HepG2 (cell line): ENCODE measurements around the gene GTF3C5. TPM values are rescaled to one million over a fixed set of nuclear protein-coding genes. Genes with fewer than 3 reads are reported as not detected.

Experiments
- EEA1 ChIP-seq: sonication (generic); formaldehyde crosslinking; IDR thresholded peaks from 2 replicates; pipeline ENCODE4 v1.5.1; 2020; ENCODE audit warnings: mild to moderate bottlenecking, missing genetic modification reagents, borderline replicate concordance
- HNRNPL ChIP-seq: fragments of 200-400 bp; formaldehyde crosslinking; IDR thresholded peaks from 2 replicates; pipeline ENCODE4 v1.6.1; 2017; ENCODE audit warnings: mild to moderate bottlenecking, low read depth, low read length
- RCOR2 ChIP-seq: IDR thresholded peaks from 2 replicates; pipeline ENCODE4 v1.6.1; 2016; ENCODE audit warnings: missing biosample characterization, missing genetic modification reagents
- REL ChIP-seq: sonication (generic); formaldehyde crosslinking; conservative IDR thresholded peaks from 2 replicates; pipeline ENCODE4 v1.8.0; 2022; ENCODE audit warnings: mild to moderate bottlenecking, missing genetic modification reagents, moderate library complexity
- THAP9 ChIP-seq: sonication (generic); formaldehyde crosslinking; IDR thresholded peaks from 2 replicates; pipeline ENCODE4; 2020; ENCODE audit warnings: missing genetic modification reagents, mild to moderate bottlenecking, borderline replicate concordance
- ZHX1 ChIP-seq: sonication (generic); formaldehyde crosslinking; IDR thresholded peaks from 2 replicates; pipeline ENCODE4 v1.8.1; 2022; ENCODE audit warnings: low read depth, mild to moderate bottlenecking, missing genetic modification reagents
- ZNF589 ChIP-seq: sonication (generic); formaldehyde crosslinking; conservative IDR thresholded peaks from 2 replicates; pipeline ENCODE4 v1.8.0; 2022; ENCODE audit warnings: mild to moderate bottlenecking, moderate library complexity, missing genetic modification reagents
- polyA plus RNA-seq, 8 experiments: library from polyadenylated mRNA; depleted of rRNA in 3 of 8; stranded (reverse) in 7 of 8; unstranded in 1 of 8; fragments of >200 nt; fragmentation: Illumina TruSeq in 4 of 8; extraction: Trizol in 4 of 8; gene quantifications; 2 replicates each; pipeline versions ENCODE4 v1.2.1 to v1.2.3, GENCODE V29; 2011 to 2016; ENCODE audit warnings: low read depth in 4 of 8, missing spikeins in 1 of 8, mixed read lengths in 1 of 8; ENCODE audit not compliant: insufficient read depth in 1 of 8
- total RNA-seq, 5 experiments: library from RNA; depleted of rRNA; stranded (reverse); fragments of >200 nt; fragmentation: Illumina TruSeq; extraction: Trizol; gene quantifications; 2 replicates each; pipeline ENCODE4 v1.2.3, GENCODE V29; 2016; ENCODE audit warnings: low read depth in 1 of 5
- TF ChIP-seq, protein P1 (sequence below): IDR thresholded peaks from 2 replicates; pipeline ENCODE4 v1.6.1; 2016; ENCODE audit warnings: control low read depth
- TF ChIP-seq, protein P2 (sequence below), 2 experiments: IDR thresholded peaks; 2 replicates each; pipeline ENCODE4 v1.6.1; 2011 to 2012; ENCODE audit warnings: low read length in 2 of 2, borderline replicate concordance in 1 of 2, low read depth in 1 of 2, mild to moderate bottlenecking in 1 of 2, moderate library complexity in 1 of 2

GTF3C5 gene
- total and polyA plus RNA-seq, 2 of the 13 experiments (the other 11 are each of a cell fraction or from before 2014, with no cell fraction given): 66.9 to 92.6 TPM

DNA sequence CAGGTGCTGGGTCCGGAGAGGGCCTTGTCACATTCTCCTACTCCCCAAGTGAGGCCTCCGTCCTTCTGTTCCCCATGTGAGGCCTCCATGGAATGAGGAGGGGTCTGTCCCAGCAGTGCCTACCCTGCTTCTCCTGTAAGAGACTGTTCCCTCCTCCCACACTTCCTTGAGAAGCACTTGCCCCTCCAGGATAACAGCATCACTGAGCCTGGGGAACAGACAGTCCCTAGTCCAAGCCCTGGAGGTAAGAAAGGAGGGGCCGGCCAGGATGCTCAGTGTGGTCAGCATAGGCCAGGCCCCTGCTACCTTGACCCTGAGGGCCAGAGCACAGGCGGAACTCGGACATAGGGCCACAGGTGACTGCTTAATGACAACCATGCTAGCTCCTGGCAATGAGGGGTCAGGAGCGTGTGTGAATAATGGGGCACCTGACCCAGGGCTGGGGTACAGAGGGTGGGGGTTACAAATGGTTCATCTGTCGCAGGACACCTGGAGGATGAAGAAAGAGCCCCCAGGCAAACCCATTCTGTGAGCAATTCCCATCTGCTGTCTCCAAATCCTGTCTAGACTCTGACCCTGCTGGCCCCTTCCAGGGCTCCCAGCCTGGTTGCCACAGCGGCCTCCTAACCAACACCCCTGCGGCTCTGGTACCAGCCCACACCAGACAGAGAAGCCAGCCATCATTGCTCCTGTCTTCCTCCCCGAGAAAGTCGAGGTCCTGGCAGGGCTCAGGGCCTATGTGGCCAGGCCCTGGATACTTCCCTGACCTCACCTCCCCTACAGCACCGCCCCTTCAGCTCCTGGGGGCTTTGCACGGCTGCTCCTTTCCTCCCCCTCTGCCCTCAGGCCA is 69.9 kb downstream of the GTF3C5 start (continued):
- TF ChIP-seq REL (CRISPR knock-in tag) (no peak), RCOR2 (CRISPR knock-in tag) (no peak), EEA1 (CRISPR knock-in tag) (no peak), THAP9 (CRISPR knock-in tag) (no peak), HNRNPL (no peak), ZHX1 (CRISPR knock-in tag) (no peak), ZNF589 (no peak)
- TF ChIP-seq, protein P1, sequence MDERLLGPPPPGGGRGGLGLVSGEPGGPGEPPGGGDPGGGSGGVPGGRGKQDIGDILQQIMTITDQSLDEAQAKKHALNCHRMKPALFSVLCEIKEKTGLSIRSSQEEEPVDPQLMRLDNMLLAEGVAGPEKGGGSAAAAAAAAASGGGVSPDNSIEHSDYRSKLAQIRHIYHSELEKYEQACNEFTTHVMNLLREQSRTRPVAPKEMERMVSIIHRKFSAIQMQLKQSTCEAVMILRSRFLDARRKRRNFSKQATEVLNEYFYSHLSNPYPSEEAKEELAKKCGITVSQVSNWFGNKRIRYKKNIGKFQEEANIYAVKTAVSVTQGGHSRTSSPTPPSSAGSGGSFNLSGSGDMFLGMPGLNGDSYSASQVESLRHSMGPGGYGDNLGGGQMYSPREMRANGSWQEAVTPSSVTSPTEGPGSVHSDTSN (CRISPR knock-in tag): no peak
- TF ChIP-seq, protein P2, sequence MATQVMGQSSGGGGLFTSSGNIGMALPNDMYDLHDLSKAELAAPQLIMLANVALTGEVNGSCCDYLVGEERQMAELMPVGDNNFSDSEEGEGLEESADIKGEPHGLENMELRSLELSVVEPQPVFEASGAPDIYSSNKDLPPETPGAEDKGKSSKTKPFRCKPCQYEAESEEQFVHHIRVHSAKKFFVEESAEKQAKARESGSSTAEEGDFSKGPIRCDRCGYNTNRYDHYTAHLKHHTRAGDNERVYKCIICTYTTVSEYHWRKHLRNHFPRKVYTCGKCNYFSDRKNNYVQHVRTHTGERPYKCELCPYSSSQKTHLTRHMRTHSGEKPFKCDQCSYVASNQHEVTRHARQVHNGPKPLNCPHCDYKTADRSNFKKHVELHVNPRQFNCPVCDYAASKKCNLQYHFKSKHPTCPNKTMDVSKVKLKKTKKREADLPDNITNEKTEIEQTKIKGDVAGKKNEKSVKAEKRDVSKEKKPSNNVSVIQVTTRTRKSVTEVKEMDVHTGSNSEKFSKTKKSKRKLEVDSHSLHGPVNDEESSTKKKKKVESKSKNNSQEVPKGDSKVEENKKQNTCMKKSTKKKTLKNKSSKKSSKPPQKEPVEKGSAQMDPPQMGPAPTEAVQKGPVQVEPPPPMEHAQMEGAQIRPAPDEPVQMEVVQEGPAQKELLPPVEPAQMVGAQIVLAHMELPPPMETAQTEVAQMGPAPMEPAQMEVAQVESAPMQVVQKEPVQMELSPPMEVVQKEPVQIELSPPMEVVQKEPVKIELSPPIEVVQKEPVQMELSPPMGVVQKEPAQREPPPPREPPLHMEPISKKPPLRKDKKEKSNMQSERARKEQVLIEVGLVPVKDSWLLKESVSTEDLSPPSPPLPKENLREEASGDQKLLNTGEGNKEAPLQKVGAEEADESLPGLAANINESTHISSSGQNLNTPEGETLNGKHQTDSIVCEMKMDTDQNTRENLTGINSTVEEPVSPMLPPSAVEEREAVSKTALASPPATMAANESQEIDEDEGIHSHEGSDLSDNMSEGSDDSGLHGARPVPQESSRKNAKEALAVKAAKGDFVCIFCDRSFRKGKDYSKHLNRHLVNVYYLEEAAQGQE (IDR thresholded peaks at IDR 0.05; ENCODE audit: borderline replicate concordance in 1 of 2, low read depth in 1 of 2, low read length in 2 of 2): no peak
